Pulmonary artery endothelial cell (primary cell): ENCODE results near the gene BTN3A1. TPM values are rescaled to one million over a fixed set of nuclear protein-coding genes. Genes with fewer than 3 reads are reported as not detected.
A peak's percentile ranks its signal among the peaks of the same experiment; 100 is the strongest.

ENCODE experiments used
- DNase-seq: peaks from one replicate; pipeline ENCODE4 v3.0.0-alpha.2; 2011; ENCODE audit warnings: low read depth, low spot score
- total RNA-seq: library from RNA; depleted of rRNA; stranded (reverse); fragments of >200 nt; gene quantifications from 2 replicates; pipeline ENCODE4 v1.2.3, GENCODE V29; 2014

The BTN3A1 gene
- total RNA-seq, 1 donor from 2014 or later, result 9.2 TPM

DNA sequence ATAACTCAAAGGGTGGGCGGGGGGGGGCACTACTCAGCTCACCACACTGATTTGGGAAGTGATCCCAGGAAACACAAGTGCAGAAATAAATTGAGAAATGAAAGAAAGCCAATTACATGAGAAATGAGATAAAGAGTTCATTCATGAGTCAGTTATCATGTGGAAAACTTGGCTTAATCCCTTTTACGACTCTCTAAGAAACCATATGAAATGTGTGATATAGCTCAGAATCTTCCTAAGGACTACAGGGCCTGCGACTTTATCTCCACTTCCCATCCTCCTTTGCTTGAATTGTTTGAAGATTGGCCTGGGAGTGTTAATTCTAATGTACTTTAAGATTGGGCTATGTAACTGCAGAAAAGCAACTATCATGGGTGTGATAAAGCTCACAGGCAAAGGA, 22.8 kb upstream of the BTN3A1 start:
- DNase-seq, result no peak

GRCh38 chr6:26379740-26380139, 22.3 kb upstream of the BTN3A1 start:
- DNase-seq, result no peak

DNA sequence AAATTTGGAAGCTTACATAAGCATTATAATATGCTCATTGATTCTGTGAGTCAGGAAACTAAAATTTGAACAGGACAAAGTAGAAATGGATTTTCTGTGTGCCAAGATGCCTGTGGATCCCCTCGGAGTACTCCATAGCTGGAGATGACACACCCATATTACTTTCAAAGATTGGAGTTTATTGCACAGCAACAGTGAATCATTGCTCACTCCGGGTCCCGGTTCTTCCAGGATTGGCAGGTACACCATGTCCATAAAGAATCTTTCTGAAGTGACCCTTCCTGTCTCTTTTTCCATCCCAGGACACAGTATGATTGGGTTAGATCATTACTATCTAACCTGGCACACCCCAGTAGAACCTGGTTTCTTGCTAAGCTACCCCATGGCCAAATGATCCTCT, 21.8 kb upstream of the BTN3A1 start:
- no peak for DNase-seq

GRCh38 chr6:26382121-26382520, 20.0 kb upstream of the BTN3A1 start:
- DNase-seq, result no peak

DNA sequence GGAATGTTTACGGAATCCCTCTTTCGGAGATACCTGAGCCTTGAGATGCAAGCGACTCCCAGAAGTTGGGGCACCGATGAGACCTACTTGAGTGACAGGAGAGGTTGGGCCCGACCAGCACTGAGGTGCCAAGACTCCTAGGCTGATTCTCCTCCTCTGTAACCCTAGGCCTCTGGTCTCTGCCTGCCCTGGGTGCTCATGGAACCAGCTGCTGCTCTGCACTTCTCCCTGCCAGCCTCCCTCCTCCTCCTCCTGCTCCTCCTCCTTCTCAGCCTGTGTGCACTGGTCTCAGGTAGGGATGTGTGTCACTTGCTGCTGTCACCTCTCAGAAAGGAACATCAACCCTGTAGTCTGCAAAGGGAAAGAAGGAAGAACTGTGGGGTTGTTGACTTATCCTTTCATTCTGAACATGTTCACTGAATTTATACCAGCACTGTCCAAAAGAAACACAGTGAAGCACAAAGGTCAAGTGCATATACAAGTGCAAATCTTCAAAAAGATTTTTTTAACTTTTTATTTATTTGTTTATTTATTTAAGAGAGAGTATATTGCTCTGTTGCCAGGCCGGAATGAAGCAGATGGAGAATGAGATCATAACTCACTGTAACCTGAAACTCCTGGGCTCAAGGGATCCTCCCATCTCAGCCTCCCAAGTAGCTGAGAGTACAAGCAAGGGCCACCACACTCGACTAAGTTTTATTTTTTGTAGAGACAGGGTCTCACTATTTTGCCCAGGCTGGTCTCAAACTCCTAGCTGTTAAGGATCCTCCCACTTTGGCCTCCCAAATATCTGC, 18.3 kb upstream of the BTN3A1 start:
- DNase-seq, result no peak

GRCh38 chr6:26385734-26386125, 16.3 kb upstream of the BTN3A1 start:
- no peak for DNase-seq

DNA sequence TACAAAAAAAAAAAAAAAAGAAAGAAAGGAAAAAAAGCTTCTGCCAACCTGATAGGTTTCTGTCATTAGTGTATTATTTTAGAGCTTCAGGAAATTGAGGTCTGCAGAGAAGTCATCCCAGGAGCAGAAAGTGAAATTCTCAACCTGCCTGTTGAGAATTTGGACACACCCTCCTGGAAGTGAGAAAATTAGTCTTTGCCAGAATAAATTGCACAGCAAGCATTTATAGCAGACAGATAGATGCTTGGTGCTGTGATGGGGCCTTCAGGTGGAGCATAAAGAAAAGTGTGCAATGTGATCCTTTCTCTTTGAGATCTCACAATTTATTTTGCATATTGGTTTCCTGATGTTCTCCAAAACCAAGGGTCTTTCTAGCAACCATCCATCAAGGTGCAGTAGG, 14.5 kb upstream of the BTN3A1 start:
- no peak for DNase-seq

DNA sequence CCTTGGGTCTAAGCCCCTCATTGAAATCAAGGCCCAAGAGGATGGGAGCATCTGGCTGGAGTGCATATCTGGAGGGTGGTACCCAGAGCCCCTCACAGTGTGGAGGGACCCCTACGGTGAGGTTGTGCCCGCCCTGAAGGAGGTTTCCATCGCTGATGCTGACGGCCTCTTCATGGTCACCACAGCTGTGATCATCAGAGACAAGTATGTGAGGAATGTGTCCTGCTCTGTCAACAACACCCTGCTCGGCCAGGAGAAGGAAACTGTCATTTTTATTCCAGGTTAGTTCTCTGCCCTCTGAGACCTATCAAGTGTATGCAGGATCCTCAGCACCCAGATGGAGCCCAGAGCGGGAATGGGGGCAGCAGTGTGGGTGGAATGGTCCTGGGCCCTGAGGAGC, 14.1 kb upstream of the BTN3A1 start:
- DNase-seq, result no peak

- DNase-seq, result no peak
Measured at GRCh38 chr6:26388441-26388840, 13.6 kb upstream of the BTN3A1 start.

GRCh38 chr6:26389349-26389894, 12.7 kb upstream of the BTN3A1 start:
- no peak for DNase-seq

- no peak for DNase-seq
Measured at GRCh38 chr6:26390531-26390930, 11.5 kb upstream of the BTN3A1 start.

GRCh38 chr6:26392932-26393636, 9.0 kb upstream of the BTN3A1 start:
- no peak for DNase-seq

DNA sequence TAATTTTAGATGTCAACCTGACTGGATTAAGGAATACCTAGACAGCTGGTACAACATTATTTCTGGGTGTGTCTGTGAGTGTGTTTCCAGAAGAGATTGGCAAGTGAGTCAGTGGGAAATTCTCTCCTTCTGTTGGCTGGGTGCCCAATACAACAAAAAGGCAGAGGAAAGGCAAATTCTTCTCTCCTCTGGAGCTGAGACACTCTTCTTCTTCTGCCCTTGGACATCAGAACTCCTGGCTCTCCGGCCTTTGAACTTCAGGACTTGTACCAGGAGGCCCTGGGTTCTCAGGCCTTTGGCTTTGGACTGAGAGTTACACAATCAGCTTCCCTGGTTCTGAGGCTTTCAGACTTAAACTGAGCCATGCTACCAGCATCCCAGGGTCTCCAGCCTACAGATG, 7.8 kb upstream of the BTN3A1 start:
- DNase-seq, result peak; percentile 46

GRCh38 chr6:26398555-26398954, 3.5 kb upstream of the BTN3A1 start:
- DNase-seq, result no peak

- DNase-seq, result no peak
Measured at GRCh38 chr6:26400626-26401025, 1.4 kb upstream of the BTN3A1 start.

DNA sequence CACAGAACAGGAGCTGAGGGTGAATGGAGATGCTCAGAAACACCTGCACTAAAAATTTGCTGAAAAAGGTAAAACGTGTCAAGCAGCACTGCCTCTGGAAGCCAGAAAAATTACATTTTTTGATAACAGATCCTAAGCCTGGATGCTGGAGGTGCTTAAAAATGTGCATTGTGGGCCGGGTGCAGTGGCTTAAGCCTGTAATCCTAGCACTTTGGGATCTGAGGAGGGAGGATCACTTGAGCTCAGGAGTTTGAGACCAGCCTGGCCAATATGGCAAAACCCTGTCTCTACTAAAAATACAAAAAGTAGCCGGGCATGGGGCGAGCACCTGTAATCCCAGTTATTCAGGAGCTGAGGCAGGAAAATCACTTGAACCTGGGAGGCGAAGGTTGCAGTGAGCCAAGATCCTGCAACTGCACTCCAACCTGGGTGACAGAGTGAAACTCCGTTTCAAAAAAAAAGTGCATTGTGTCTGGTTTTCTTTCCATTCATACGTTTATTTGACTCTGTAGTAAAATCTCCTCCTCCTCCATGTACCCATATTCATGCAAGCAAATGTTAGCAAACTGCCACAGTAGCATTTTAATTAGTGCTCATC, 587 bp upstream of the BTN3A1 start:
- no peak for DNase-seq

- DNase-seq, result no peak
Measured at GRCh38 chr6:26403893-26404292, 1.8 kb downstream of the BTN3A1 start.

DNA sequence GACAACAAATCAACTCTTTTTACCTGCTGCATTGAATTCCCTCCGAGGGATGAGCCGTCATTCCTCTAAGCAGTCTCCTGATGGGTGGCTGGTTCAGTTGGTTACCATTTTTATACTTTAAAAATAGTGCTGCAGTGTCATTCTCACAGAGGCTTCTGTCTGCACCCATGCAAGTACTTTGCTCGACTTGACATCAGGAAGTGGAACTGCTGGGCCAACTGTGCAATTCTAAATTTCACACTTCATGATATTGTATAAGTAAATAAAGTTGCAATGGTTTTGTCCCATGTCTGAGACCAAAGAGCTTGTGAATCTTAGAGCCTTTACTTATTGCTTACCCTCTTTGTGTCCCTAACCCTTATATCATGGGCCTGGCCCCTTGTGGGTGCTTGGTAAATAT, 2.5 kb downstream of the BTN3A1 start:
- DNase-seq, result no peak

GRCh38 chr6:26408828-26409730, 7.0 kb downstream of the BTN3A1 start:
- DNase-seq, result no peak

DNA sequence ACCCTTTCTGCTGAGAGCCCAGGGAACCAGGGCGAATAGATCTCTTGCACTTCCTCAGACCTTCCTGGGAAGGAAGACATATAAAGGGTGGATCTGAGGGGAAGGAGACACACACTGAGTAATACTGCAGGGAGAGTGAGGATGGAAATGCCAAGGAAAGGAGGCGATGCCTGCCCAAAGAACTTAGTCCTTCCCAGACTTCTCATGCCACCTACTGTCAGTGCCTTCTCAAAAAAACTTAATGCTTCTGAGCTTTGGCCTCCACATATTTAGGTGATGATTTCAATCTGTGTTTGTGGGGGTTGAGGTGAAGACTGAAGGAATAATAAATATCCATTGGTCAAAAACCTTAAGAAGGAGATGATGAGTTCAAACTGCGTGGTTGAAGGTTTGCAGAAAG, 9.7 kb downstream of the BTN3A1 start:
- no peak for DNase-seq

- DNase-seq, result no peak
Measured at GRCh38 chr6:26412228-26412627, 10.2 kb downstream of the BTN3A1 start.
